D721Med (cell line): ENCODE results near the gene JARID2.

Experiments used
- DNase-seq: peaks from one replicate; pipeline ENCODE4 v3.0.0; 2011; ENCODE audit warnings: low spot score; ENCODE audit not compliant: insufficient read length
- FAIRE-seq: peaks from 2 replicates; lab custom pipeline; 2011; peaks lifted over from hg19 to GRCh38; lab: Jason Lieb, UNC
- TF ChIP-seq, protein P1 (sequence below): IDR thresholded peaks from 2 replicates; pipeline ENCODE4 v1.5.1; 2012; ENCODE audit warnings: mild to moderate bottlenecking, control low read depth; ENCODE audit not compliant: insufficient read depth; ENCODE audit errors: missing control alignments

The JARID2 gene

DNA sequence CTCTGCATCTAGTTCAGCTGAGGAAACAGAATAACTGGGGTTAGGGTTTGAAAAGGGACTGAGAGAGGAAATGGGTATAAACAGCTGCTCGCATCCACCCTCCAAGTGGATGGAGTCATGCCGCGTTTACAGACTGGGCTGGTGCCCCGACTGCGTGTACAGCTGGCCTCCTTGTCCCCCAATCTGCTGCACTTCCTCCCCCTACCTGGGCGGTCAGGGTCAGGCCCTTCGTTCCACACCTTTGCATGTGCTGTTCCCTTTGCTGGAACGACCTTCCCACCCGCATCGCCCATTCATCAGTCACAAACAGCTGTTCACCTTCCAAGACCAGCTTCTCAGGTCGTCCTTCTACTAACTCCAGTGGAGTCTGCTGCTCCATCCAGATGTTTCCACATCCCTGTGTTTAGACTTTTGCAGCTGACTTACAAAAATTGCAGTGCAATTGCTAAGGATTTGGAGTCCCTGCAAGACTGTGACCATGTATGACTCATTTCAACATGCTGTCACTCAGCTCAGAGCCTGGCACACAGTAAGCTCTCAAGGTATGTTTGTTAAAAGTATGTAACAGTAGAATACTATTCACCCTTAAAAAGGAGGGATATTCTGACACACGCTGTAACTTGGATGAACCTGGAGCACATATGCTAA, 287.6 kb downstream of the JARID2 start:
- FAIRE-seq (no peak), DNase-seq (no peak)
- TF ChIP-seq, protein P1, sequence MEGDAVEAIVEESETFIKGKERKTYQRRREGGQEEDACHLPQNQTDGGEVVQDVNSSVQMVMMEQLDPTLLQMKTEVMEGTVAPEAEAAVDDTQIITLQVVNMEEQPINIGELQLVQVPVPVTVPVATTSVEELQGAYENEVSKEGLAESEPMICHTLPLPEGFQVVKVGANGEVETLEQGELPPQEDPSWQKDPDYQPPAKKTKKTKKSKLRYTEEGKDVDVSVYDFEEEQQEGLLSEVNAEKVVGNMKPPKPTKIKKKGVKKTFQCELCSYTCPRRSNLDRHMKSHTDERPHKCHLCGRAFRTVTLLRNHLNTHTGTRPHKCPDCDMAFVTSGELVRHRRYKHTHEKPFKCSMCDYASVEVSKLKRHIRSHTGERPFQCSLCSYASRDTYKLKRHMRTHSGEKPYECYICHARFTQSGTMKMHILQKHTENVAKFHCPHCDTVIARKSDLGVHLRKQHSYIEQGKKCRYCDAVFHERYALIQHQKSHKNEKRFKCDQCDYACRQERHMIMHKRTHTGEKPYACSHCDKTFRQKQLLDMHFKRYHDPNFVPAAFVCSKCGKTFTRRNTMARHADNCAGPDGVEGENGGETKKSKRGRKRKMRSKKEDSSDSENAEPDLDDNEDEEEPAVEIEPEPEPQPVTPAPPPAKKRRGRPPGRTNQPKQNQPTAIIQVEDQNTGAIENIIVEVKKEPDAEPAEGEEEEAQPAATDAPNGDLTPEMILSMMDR, result no peak

DNA sequence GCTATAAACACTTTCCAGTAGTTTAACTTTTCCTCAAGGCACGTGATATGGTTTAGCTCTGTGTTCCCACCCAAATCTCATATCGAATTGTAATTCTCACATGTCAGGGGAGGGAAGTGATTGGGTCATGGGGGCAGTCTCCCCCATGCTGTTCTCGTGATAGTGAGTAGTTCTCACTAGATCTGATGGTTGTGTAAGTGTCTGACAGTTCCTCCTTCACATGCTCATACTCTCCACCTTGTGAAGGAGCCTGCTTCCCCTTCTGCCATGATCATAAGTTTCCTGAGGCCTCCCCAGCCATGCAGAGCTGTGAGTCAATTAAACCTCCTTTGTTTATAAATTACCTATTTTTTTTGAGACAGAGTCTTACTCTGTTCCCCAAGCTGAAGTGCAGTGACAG, 289.1 kb downstream of the JARID2 start:
- FAIRE-seq, result no peak
- no peak for DNase-seq

DNA sequence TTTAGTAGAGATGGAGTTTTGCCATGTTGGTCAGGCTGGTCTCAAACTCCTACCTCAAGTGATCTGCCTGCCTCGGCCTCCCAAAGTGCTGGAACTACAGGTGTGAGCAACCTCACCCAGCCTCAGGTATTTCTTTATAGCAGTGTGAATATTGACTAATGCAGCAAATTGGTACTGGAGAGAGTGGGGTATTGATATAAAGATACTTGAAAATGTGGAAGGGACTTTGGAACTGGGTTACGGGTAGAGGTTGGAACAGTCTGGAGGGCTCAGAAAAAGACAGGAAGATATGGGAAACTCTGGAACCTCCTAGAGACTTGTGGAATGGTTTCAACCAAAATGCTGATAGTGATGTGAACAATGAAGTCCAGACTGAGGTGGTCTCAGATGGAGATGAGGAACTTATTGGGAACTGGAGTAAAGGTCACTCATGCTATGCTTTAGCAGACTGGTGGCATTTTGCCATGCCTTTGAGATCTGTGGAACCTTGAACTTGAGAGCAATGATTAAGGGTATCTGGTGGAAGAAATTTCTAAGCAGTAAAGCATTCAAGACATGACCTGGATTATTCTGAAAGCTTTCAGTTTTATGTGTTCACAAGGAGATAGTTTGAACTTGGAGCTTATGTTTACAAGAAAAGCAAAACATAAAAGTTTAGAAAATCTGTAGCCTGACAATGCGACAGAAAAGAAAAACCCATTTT, 289.8 kb downstream of the JARID2 start:
- TF ChIP-seq, protein P1, result no peak
- no peak for DNase-seq
- no peak for FAIRE-seq

More for the DNA sequence above, 289.1 kb downstream of the JARID2 start:
- TF ChIP-seq, protein P1, result no peak

DNA sequence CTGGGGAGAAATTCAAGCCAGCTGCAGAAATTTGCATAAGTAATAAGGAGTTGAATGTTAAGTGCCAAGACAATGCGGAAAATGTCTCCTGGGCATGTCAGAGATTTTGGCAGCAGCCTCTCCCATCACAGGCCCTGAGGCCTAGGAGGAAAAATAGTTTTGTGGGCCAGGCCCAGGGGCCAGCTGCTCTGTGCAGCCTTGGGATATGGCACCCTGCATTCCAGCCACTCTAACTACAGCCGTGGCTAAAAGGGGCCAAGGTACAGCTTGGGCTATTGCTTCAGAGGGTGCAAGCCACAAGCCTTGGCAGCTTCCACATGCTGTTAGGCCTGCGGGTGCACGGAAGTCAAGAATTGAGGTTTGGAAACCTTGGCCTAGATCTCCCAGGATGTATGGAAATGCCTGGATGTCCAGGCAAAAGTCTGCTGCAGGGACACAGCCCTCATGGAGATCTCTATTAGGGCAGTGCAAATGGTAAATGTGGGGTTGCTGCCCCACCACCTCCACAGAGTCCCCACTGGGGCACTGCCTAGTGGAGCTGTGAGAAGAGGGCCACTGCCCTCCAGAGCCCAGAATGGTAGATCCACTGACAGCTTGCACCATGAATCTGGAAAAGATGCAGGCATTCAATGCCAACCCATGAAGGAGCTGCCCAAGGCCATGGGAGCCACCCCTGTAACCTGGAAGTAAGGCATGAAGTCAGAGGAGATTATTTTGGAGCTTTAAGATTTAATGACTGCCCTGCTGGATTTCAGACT, 290.5 kb downstream of the JARID2 start:
- FAIRE-seq, result no peak
- DNase-seq, result no peak
- TF ChIP-seq, protein P1, result no peak

DNA sequence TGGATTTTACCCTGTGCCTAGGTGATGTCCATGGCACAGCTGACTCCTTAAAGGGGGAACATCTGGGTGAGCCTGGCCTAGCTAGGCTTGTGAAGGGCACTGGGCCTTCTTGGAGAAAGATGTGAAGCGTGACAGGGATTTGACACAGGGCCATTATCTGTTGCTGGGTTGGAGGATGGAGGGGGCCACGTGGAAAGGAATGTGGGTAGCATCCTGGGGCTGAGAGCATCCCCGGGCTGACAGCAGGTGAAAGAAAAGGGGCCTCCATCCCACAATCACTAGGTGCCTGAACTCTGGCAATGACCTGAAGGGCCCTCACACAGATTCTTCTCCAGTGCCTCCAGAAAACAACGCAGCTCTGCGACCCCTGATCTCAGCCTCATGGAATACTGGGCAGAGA, 292.2 kb downstream of the JARID2 start:
- TF ChIP-seq, protein P1, result no peak
- DNase-seq (no peak), FAIRE-seq (no peak)

DNA sequence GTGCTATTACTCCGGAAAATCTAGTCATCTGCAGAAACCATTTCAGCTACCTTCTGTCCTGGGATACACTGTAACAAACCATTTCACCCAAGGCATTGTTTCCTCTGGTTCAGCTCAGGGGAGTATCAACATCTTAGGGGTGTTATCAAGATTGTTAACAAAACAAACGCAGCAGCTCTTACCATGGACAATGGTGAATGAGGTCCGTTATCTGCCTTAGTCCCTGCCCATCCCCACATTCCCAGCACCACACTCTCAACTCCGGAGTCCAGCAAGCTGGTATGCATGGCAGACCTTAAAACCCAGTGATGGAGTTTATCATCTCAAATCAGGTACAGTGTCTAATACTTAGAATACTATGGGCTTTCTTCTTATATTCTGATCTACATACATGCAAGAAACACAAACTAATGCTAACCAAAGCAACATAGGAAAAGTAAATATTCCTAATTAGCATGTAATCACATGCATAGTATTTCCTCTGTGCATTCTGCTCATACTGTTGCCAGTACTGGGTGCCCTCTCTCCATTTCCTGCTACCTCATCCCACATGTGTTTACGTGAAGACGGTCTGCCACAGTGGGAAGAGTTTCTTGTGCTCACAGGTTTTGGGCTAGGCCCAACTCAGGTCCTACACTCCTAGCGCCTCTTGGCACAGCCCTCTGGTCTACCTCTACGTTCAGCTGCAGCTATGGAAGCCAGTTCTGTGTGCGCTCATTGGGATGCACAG, 293.1 kb downstream of the JARID2 start:
- TF ChIP-seq, protein P1, result no peak
- no peak for FAIRE-seq

More for the DNA sequence above, 293.1 kb downstream of the JARID2 start:
- no peak for DNase-seq
